GM12875 (cell line): Measurements from ENCODE around the gene AMER2.

Experiments
- H3K4me3 ChIP-seq: one replicate; pipeline ENCODE4 v1.5.1; 2011; ENCODE audit warnings: low read depth, low read length, control low read depth
- TF ChIP-seq, protein P1 (sequence below): IDR thresholded peaks from 2 replicates; pipeline ENCODE4 v1.5.1; 2011; ENCODE audit warnings: low read depth, mild to moderate bottlenecking, control low read depth, inconsistent platforms, low read length, moderate library complexity, borderline replicate concordance; ENCODE audit not compliant: insufficient read depth

AMER2 gene

DNA sequence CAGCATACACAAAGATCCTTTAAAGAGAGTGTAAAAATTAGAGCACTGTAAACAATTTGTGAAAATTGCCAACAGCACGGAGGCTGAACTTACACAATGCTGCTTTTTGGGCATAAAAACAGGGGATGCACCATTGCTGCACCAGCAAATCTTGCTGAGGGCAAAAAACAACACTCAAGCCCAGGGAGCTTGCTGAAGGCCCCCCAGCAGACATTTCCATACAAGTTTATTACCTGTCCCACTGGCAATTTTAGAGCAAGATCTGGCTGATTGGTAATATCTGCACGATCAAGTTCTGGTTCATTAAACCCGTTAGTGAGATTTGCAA lies 34.3 kb downstream of the AMER2 start:
- H3K4me3 ChIP-seq = no peak overlapping the region
- TF ChIP-seq, protein P1, sequence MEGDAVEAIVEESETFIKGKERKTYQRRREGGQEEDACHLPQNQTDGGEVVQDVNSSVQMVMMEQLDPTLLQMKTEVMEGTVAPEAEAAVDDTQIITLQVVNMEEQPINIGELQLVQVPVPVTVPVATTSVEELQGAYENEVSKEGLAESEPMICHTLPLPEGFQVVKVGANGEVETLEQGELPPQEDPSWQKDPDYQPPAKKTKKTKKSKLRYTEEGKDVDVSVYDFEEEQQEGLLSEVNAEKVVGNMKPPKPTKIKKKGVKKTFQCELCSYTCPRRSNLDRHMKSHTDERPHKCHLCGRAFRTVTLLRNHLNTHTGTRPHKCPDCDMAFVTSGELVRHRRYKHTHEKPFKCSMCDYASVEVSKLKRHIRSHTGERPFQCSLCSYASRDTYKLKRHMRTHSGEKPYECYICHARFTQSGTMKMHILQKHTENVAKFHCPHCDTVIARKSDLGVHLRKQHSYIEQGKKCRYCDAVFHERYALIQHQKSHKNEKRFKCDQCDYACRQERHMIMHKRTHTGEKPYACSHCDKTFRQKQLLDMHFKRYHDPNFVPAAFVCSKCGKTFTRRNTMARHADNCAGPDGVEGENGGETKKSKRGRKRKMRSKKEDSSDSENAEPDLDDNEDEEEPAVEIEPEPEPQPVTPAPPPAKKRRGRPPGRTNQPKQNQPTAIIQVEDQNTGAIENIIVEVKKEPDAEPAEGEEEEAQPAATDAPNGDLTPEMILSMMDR = no peak

DNA sequence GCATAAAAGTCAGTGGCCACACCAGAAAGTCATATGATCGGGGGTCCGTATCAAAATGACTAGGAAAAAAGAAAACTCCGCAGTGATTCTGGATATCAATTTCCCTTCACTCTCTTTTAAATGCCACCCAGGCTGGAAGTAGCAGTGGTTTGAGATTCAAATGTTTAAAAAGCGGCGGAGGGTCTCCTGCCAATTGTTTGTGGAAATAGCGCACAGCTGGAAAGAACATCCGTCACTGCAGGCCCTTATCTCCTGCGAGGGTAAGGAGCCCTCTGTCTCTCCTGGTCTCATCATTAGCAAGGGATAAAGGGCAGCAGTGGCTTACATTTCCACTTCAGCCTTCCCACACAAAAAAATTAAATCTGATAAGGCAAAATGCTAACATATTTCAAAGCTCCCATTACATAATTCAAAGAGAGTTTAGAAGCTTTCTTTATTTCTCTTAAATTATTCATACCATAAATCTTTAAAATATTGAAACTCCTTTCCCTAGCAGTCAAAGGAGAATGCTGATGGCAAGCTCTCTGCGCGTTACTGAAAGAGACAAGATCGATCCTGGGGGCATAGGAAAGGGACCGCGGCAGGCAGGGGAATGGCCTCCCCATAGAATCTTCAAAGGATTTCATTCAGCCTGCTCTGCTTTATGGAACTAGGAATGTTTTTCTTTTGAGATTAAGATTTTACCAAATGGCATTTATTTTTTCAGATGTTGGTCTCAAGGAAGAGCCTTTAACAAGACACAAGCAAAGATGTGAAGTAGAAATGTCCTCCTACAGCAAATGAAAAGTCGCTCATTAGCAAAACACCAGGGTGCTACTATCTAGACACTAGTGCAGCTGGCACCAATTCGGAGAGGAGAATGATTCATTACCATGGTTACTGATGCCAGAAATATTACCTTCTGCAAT lies 35.0 kb downstream of the AMER2 start:
- TF ChIP-seq, protein P1 = no peak
- no peak overlapping the region for H3K4me3 ChIP-seq

DNA sequence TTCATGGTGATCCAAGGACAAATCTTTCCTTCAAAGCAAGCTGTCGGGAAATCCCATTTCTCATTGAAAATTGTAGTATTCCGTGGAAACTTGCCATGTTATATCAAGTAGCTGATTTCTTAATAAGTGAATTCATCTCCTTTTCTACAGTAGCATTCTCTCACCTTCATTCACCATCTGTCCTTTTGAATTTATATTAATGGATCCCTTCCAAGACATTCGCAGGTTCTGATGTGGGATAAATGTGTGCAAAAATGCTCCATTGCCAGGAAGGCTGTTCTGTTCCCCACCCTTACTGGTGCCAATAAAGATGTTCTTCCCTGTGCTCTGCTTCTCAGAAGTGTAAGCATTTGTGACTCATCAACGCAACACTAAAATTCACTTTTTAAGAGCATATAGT lies 36.2 kb downstream of the AMER2 start:
- TF ChIP-seq, protein P1 = no peak
- no peak overlapping the region for H3K4me3 ChIP-seq

DNA sequence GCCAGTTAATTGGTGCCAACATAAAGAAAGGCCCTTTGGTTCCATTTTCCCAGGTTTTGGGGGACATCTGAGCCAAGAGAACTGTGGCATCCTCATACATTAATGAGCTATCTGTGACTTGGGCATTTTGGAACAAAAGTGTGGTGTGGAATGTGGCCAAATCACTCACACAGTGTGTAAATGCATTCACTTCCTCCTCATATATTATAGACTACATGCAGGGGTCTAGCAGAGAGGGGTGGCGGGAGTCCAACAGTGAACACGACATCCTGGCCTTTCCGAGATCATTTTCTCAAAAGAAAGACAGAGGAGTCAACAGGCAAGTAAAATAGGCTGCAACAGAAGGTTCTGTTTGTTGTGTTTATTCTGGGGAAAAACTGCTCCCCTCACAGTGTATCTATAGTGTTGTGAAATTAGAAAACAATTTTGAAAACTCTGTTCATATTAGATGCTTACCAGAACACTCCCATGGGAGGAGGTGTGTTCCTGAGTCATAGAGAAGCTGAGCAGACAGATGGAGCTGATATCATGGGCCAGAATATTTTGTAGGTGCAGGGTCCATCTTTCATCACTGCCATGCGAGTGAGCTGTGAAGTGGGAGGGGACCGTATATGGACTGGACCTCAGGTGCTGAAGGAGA lies 39.2 kb downstream of the AMER2 start:
- TF ChIP-seq, protein P1 = no peak
- H3K4me3 ChIP-seq = no peak overlapping the region

DNA sequence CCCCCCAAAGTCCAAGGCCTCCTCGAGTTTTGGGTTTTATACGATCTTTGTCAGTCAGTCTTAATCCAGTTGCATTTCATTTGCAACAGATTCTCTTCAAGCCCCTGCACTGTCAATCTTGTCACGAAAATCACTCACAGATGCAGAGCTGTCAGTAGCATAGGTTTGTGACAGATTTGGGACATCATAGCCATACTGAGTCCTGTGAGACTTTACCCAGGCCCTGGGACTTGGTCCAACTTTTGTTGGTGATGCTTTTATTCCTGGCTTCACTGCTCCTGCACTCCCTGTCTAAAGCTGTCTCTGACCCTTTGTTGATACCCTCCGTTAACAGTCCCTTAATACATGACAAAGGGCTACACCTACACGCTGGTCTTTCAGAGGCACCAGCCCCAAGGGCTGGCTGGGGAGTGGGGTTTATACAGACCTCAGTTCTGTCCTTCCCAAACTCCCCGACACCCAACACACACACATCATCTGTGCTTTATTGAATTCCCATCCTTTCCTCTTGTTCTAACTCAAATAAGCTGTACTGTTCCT lies 40.1 kb downstream of the AMER2 start:
- H3K4me3 ChIP-seq = no peak overlapping the region
- TF ChIP-seq, protein P1 = no peak

DNA sequence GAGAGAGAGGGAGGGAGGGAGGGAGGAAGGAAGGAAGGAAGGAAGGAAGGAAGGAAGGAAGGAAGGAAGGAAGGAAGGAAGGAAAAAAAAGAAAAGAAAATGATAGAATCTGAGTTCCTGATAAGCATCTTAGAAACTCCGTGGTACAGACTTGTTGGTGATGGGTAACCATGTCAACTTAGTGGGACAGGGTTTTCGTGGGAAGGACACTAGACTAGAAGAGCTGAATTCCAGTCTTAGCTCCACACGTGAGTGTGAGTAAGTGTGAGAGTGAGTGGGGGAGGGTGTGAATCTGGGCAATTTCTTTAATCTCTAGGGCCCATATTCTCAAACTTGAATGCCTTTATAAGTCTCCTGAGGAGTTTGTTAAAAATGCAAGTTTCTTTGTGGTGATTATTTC lies 41.1 kb downstream of the AMER2 start:
- TF ChIP-seq, protein P1 = no peak
- no peak overlapping the region for H3K4me3 ChIP-seq
